Right lobe of liver (tissue), 4 donors: ENCODE measurements around the gene BRCC3.

Experiments used
- POLR2A ChIP-seq: fragments of 450-650 bp; IDR thresholded peaks from one replicate; pipeline ENCODE4 v1.6.1; 2017; ENCODE audit warnings: antibody characterized with exemption, mild to moderate bottlenecking
- TF ChIP-seq, protein P1 (sequence below), 4 donors: fragments of 200-600 bp in 3 of 4; fragments of 450-650 bp in 1 of 4; IDR thresholded peaks; one replicate each; pipeline versions ENCODE4 v1.5.1 to v1.8.0; 2016 to 2022; ENCODE audit warnings: antibody characterized with exemption in 4 of 4, mild to moderate bottlenecking in 2 of 4
- donor health status: DM: no; HTN: no; CAD: no.
- donor health status: DM: no; HTN: no; CAD: no.
- donor health status: DM: no; HTN: yes; CAD: no.

GRCh38 chrX:155022585-155022984 lies 48.7 kb upstream of the BRCC3 start, which contains the start of gene F8:
- no peak for TF ChIP-seq POLR2A
- TF ChIP-seq, protein P1, sequence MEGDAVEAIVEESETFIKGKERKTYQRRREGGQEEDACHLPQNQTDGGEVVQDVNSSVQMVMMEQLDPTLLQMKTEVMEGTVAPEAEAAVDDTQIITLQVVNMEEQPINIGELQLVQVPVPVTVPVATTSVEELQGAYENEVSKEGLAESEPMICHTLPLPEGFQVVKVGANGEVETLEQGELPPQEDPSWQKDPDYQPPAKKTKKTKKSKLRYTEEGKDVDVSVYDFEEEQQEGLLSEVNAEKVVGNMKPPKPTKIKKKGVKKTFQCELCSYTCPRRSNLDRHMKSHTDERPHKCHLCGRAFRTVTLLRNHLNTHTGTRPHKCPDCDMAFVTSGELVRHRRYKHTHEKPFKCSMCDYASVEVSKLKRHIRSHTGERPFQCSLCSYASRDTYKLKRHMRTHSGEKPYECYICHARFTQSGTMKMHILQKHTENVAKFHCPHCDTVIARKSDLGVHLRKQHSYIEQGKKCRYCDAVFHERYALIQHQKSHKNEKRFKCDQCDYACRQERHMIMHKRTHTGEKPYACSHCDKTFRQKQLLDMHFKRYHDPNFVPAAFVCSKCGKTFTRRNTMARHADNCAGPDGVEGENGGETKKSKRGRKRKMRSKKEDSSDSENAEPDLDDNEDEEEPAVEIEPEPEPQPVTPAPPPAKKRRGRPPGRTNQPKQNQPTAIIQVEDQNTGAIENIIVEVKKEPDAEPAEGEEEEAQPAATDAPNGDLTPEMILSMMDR (IDR thresholded peaks at IDR 0.05) = no peak
